HG03175 (cell line): Measurements from ENCODE around the gene SMURF1.

ENCODE experiments used
- ATAC-seq: cut with Tn5 transposase; IDR thresholded peaks from one replicate; pipeline ENCODE4 v1.9.1; 2021; ENCODE audit warnings: mild to moderate bottlenecking, moderate library complexity; ENCODE audit not compliant: unreplicated experiment

The SMURF1 gene

DNA sequence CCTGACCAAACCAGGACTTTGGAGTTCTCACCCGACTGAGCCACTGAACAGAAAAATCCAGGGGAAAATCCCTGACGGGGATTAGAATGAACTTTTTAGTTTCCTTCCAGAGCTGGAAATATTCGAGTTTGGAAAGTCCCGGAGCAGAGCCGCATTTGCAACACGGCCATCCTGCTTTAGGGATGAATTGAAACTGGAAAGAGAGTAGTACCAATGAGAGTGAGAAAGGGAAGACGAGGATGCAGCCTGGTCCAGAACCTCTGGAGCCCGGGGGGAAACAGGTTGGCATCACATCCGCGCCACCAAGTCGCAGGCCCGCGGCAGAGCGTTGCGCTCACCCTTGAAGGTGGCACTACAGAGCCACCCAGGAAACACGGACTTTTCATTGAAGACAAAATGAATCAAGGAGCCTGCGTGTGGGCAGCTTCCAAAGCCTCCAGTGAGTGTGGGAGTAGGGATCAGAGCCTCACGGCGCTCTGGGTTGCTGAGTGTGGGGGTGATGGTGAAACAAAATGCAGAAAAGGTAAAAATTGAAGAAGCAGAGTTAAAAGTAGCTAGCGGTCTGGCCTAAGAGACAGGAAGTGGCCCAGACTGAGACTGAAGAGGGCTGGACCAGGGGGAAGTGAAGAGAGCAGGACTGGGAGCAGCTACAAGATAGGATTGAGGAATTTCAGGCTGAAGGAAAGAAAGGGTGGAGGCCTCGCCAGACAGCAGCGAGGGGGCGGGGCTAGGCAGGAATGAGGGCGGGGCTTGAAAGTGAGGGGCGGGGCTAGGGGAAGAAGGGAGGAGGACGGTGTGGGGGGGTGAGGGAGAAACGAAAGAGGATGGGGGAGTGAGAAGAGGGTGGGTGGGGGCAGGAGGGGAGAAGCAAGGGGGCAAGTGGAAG, 1.8 kb downstream of the SMURF1 start:
- no peak for ATAC-seq

DNA sequence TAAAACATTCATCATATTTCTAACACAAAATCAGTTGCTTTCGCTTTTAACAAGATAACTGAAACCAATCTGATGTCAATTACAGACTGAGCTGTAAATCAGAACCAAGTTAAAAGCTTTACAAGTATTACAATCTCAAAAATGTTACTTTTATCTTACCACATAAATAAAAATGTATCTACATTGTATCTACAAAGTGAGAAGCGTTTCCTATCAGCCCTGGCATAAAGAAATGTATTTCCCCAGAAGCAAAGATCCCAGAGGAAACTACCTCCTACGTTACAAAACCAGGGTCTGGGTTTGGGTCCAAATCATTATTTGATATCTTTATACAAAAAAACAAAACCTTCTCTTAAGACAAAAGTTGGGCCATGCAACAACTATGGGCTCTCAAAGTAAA, 2.6 kb downstream of the SMURF1 start:
- ATAC-seq = no peak

DNA sequence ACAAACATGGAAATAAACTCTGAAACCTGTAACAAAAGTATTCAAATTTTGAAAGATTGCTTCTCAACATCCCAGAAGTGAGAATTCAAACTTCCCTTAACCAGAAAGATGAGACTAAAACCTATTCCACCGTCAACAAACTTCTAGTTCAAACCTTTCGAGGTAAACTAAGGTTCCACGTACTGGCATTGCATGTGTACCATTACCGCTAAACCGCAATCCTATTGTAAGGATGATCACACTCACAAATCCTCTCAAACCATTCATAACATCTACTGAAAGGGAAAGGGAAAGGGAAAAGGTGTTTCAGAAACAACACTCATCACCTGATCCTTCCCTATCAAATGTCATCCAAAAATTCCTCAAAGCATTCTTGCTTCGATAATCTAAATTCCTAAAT, 3.1 kb downstream of the SMURF1 start:
- ATAC-seq = no peak

- ATAC-seq = no peak
These were observed 4.9 kb downstream of the SMURF1 start for GRCh38 chr7:99139036-99139435.

DNA sequence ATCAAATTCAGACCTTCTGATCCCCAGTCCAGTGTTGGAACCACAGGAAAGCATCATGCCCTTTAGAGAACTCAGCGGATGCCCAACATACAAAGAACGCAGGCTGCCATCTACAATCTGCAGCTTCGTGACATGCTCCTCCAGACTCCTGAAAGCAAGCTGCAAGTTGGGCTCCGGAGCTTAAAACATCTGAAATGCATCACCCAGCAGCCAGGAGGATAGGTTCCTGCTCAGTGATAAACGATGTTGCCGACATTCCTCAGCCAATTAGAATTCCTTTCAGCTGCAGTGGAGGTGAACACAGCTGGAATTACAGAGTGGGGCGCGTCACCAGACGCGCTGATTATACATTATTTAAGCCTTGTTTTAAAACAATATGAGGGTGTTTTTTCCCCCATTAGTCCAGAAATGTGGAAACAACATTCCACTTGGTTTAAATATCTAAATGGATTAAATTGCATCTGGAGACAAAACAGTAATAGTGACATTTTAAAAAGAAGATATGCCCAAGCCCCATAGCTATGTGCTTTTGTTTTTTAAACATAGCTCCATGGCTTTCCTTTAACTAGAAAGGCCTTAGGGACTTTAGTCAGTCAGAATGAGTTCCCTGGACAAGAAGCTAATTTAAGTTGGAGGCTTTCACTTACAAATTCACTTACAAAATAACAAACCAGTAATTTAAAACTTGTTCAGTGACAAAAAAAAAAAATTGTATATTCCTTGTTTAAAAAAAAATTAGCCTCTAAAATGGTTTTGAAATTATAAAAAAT, 6.3 kb downstream of the SMURF1 start:
- ATAC-seq = no peak

DNA sequence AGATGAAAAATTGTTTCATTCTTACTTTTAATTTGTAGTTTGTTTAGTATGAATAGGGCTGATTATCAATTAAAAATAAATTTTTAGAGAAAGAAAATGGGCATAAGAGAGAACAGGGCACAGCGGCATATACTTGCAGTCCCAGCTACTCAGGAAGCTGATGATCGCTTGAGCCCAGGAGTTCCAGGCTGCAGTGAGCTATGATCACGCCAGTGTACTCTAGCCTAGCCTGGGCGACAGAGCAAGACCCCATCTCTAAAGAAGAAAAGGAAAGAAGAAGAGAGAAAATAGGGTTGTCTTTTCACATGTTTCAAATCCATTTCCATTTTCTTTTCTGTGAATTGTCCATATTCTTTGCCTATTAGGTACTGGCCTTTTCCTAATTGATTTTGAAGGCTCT, 8.0 kb downstream of the SMURF1 start:
- no peak for ATAC-seq

DNA sequence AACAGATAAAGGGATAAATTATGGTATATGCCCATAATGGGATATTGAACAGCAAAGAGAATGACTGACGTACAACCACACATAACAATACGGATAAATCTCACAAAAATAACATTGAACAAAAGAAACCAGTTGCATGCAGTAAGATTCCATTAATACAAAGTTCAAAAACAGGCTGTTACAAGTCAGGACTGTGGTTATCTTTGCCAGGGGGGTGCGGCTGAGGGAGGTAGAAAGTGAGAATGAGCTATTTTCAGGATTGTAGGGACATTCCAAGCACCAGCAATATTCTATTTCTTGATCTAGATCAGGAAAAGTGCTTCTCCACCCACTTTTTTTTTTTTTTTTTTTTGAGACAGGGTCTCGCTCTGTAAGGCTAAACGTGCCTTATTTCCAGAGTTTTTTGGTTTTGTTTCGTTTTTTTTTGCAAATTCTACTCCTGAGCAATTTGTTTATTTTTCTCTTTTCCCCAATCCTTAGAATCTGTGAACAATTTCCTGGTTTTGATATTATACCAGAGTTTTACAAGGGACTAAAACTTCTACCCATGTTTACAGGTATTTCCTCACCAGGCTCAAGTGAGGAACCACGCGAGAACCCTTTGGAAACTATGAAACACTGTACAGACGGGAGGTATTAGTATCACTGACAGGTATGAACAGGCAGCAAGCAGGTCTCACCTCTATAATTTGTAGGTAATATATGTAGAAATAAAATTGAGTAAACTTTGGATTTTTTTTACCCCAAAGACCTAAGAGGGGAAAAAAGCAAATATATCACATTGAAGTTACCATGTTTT, 9.9 kb downstream of the SMURF1 start:
- ATAC-seq = no peak

DNA sequence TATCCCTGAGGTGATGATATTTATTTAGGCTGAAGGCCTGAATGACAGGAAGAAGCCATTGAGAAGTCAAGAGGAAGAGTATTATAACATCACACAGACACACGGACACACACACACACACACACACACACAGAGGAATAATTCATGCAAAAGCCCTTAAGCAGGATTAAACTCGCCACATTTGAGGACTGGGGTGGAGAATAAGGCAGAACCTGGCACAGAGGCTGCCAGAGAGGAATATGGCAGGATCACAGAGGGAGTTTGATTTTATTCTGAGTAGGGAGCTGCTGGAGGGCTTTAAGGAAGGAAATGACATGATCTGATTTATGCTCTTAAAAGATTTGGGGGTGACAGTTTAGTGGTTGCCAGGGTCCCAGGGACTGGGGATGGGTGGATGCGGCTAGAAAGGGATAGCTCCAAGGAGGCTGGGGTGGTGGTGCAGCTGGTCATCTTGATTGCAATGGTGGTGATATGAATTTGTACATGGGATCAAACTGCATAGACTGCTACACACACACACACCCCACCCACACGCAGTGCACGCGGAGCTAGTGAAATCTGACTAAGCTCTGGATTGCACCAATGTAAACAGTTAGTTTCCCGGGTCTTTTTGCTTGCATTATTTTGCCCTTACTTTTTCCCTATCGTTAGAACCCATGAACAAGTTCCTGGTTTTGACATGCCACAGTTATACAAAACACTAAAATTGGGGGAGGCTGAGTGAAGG, 11.2 kb downstream of the SMURF1 start:
- ATAC-seq = no peak

- no peak for ATAC-seq
These were observed 12.6 kb downstream of the SMURF1 start for GRCh38 chr7:99131290-99131689.

- no peak for ATAC-seq
These were observed 14.4 kb downstream of the SMURF1 start for GRCh38 chr7:99129536-99129935.

DNA sequence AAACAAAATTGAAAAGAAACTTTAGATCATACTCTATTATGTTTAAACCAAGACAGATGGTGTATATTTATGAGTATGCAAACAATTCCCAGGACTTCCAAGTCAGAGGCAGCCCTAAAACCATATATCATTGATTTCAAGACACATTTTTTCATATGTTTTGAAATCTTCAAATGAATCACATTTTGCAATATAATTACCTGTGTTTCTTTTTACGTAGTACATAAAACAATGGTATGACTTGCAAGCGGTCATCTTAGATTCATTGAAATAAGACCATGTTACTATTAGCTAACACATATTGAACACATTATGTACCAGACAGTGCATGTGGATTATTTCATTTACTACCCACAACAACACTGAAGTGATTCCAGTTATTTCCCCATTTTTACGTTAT, 14.9 kb downstream of the SMURF1 start:
- ATAC-seq = no peak

GRCh38 chr7:99128076-99128950, 15.6 kb downstream of the SMURF1 start:
- no peak for ATAC-seq

- no peak for ATAC-seq
These were observed 16.3 kb downstream of the SMURF1 start for GRCh38 chr7:99127636-99128035.

DNA sequence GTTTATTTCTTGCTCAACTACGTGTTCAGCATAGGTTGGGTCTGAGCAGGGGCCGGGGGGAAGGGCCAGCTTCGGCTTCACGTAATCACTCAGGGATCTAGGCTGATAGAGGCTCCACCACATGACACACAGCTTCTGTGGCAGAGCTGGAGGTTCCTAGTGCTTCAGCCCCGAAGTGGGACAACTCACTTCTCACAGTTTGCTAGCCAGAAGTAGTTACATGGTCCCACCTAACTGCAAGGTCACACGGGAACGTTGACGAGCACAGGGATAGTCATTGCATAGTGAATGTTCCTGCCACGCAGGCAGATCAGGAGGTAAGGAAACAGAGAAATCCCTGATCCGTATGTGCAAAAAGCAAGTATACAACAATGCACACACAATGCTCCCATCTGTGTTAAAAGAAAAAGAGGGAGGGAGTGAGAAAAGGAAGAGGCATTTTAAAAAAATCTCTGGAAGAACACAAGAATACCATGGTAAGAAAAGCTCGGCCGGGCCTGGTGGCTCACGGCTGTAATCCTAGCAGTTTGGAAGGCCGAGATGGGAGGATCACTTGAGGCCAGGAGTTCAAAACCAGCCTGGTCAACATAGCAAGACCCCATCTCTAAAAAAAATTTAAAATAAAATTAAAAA, 16.9 kb downstream of the SMURF1 start:
- ATAC-seq = no peak

GRCh38 chr7:99125505-99125865, 18.4 kb downstream of the SMURF1 start:
- ATAC-seq = no peak

DNA sequence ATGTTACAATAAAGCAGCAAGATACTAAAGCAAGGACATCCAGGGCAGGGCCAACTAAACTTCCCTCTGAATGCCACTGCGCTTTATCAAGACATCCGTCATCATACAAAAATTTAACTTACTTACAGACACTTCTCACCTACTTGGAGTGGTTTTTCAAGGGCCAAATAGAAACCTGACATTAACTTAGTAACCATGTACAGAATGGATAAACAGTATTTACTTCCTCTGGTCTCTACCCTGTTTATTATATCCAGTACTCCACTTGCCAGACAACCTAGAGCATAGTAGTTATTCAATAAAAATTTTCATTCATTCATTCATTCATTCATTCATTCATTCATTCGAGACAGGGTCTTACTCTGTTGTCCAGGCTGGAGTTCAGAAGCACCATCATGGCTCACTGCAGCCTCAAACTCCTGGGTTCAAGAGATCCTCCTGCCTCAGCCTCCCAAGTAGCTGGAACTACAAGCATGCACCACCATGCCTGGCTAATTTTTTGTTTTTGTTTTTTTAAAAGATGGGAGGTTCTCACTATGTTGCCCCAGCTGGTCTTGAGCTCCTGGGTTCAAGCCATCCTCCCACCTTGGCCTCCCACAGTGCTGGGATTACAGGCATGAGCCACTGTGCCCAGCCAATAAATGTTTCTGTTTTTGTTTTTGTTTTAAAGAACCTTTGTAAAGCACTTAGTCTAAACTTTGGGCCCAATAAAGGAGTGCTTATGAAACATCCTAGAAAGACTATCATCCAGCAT, 19.0 kb downstream of the SMURF1 start:
- ATAC-seq = no peak

DNA sequence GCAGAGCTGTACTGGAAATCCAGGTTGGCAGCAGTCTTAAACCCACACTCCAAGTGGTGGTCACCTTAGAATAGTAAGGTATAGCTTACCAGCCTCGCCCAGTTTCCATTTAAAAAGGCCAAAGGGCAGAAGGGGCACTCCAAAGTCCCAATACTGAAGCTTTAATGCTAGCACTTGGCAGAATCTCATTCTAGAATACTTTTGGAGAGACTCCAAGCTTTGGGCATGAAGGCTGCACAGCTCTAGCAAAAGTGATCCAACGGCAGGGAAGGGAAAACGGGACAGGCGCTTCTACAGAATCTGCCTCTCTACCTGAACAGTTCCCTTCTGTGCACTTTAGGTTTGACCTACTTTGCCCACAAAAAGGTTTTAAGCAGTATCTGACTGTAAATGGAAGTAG, 19.7 kb downstream of the SMURF1 start:
- no peak for ATAC-seq

DNA sequence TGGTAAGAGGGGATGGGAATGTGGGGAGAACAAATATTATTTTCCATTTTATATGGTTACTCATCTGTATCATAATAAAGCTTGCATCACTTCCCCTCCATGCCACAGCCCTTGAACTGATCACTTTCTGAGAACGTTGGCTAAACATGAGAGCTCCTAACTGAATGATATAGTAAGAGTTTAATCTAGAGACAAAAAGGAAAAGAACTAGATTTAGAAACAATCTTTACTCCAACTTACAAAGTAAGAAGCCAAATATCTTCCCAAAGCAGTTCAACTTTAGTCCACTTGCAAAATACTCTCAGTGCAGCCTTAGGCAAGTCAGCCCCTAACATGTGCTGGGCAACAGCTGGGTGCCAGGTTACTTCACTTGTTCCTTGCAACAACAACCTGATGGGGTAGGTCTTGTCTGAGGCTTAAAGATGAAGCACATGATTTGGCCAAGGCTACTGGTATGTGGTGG, 20.3 kb downstream of the SMURF1 start:
- ATAC-seq = no peak

GRCh38 chr7:99122762-99123161, 21.1 kb downstream of the SMURF1 start:
- ATAC-seq = no peak
